Activated T-cell treated with anti-CD3 and anti-CD28 coated beads, Interleukin-2, amount 50 U/mL, for 1 hour (primary cell): ENCODE measurements around the gene BTK.
"Not testable (repeated sequence)": the region's sequence is repeated elsewhere in the genome, so short reads cannot be mapped to it uniquely, and the experiment has no call there.

Experiments
- DNase-seq: peaks from one replicate; pipeline ENCODE4 v3.0.0-alpha.2; 2020

BTK gene

DNA sequence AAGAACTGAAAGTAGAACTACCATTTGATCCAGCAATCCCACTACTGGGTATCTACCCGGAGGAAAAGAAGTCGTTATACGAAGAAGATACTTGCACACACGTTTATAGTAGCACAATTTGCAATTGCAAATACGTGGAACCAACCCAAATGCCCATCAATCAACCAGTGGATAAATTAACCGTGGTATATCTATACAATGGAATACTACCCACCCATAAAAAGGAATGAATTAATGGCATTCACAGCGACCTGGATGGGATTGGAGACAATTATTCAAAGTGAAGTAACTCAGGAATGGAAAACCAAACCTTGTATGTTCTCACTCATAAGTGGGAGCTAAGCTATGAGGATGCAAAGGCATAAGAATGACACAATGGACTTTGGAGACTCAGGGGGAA lies 51.7 kb downstream of the BTK start:
- not testable (repeated sequence) for DNase-seq

GRCh38 chrX:101326600-101326999 lies 59.4 kb downstream of the BTK start:
- DNase-seq: not testable (repeated sequence)

- DNase-seq: no peak
These were observed 82.2 kb downstream of the BTK start for GRCh38 chrX:101303790-101304189.
